ENCODE measurements around the gene KDELR3.
"Not testable (repeated sequence)": the region's sequence is repeated elsewhere in the genome, so short reads cannot be mapped to it uniquely, and the experiment has no call there.

The KDELR3 gene

DNA sequence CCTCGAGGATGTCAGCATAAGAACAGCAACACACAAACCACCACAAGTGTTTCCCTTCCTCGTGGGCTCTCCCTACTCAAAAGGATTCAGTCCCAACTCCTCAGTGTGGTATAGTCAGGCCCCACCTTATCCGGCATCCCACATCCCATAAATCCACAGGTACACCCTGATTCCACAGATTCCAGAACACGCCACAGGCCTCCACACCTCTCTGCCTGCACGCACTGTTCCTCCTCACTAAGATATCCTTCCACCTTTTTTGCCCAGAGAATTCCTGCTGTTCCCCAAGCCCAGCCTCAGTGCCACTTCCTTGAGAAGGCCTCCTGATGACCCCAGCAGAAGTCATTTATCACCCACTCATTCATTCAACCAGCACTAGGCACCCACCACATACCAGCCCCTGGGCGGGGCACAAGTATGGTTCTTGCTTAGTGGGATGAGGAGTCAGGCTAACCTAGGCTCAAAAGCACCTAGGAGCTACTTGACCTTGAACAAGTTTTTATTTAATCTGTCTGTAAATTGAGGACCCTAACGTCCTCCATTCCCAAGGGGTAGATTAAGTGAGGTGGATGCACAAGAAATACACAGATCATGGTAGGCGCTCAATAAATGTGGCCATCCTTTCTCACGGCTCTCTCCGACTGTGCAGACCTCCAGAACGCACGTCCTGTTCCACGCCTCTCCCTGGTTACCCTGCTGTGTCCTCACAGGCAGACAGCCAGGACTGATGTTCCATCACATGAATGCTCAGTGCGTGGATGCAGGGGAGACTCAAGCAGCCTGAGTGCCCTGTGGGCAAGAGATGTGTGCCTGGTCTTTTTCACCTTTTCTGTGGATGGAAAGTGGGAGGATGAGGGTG lies 10.8 kb upstream of the KDELR3 start:
- no peak for DNase-seq

DNA sequence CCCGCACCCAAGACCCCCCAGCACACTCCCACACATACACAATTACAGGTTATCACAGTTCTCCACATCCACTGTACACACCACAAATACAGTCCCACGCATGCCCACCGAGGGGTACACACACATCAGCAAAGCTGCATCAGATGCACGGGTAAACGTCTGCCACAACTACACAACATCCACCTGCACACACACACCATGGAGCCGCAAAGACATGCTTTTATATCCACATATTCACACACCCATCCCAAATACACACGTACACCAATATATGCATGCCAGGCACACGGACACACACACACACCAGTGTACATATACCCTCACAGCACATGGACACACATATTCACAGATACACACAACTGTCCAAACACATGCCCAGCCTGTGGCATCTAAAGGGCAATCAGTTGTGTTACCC lies 7.5 kb upstream of the KDELR3 start:
- DNase-seq, result no peak

DNA sequence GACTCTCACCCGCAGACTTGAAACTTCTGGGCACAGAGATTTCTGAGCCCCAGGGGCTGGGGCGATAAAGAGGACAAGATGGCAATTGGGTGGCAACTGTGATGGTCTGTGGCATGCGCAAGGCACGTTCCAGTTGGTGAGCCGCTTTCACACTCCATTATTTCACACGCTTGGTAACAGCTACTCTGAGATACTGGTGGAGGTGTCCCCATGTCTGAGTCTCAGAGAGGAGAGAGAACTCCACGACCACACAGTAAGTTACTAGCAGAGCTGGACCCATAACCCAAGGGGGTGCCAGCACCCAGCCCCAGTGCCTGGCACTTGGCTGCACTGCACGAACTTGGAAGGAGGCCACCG lies 6.9 kb upstream of the KDELR3 start:
- DNase-seq, result no peak

DNA sequence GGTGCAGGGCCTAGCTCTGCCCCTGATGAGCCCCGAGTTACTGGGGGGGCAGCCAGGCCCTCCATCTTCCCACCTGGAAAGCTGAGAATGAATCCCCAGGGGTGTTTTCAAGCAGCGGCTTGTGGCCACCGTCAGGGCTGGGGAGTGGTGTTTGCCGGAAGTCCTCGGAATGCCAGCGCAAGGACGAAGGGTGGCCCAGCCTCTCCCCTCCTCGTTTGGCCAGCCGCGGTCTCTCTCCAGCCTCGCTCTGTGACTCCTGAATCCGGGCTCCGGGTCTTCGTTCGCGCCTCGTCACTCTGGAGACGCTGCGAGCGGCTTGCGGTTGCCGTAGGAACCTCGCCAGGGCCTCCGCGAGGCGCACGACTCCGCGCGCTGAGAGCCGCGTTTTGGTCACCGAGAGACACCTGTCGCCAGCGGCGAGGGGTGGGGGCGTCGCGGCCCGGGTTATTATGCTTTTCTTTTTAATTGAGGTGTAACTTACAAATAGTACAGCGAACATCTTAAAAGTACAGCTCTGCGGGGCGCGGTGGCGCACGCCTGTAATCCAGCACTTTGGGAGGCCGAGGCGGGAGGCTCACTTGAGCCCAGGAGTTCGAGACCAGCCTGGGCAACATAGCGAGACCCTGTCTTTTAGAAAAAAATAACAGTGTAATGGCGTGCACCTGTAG lies 6.3 kb upstream of the KDELR3 start:
- peak; percentile 78 for DNase-seq

DNA sequence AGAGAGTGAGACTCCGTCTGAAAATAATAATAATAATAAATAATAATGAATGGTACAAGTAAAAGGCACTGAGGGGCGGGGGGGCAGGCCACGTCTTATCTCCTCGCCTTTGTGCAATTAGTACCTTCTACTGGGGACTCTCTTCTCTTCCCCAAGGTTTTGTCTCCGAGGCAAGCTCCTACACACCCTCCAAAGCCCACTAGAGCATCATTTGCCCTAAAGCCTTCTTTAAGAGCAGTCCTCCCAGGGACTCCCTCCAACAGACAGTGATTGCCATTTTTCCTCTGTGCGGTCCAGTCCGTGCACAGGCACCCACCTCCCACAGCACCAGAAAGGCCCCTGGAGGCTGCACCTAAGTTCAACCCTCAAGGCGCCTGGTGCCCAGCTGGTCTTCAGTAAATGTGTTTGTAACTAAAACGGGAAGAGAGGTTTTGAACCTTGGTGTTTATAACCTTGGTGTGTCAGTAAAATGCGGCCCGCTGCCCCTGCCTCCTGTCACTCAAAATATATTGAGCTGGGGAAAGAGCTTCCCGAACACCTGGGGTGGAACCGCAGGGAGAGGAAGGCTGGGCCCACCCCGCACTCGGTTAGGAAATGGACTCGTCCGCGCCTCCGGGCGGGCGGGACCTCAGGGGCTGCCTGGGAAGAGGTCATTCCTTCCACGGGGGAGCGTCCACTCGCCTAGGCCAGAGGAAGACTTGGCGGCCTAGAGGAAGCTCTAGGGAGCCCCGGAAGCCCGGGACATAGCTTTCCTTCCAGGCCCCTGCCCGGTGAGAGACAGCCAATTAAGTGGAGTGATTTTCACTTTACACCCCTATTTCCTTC lies 4.7 kb upstream of the KDELR3 start:
- DNase-seq, result no peak

DNA sequence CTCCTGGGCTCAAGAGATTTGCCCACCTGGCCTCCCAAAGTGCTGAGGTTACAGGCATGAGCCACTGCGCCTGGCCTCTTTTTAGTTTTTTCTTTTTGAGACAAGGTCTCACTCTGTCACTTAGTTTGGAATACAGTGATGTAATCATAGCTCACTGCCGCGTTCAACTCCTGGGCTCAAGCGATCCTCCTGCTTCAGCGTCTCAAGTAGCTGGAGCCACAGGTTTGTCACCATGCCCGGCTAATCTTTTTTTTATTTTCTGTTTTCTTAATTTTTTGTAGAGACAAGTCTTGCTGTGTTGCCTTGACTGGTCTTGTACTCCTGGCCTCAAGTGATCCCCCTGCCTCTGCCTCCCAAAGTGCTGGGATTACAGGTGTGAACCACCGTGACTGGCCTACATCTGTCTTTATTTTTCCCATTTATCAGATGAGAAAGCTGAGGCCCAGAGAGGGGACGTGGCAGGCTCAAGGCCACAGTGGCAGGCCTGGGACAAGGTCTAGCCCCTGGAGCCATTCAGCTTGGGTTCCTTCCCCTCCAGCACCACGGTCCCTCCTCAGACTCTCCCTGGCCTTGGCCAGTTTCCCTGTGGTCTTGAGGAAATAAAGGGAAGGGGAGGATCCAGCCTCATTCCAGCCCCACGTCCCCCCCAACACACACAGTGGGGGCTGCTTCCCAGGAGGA lies 2.8 kb upstream of the KDELR3 start:
- no peak for DNase-seq

GRCh38 chr22:38465673-38466490 lies 2.0 kb upstream of the KDELR3 start:
- DNase-seq, result peak; percentile 68

- no peak for DNase-seq
Measured at GRCh38 chr22:38467438-38467903, 425 bp upstream of the KDELR3 start.

- peak; percentile 45 for DNase-seq
Measured at GRCh38 chr22:38468443-38469305, 778 bp downstream of the KDELR3 start.

DNA sequence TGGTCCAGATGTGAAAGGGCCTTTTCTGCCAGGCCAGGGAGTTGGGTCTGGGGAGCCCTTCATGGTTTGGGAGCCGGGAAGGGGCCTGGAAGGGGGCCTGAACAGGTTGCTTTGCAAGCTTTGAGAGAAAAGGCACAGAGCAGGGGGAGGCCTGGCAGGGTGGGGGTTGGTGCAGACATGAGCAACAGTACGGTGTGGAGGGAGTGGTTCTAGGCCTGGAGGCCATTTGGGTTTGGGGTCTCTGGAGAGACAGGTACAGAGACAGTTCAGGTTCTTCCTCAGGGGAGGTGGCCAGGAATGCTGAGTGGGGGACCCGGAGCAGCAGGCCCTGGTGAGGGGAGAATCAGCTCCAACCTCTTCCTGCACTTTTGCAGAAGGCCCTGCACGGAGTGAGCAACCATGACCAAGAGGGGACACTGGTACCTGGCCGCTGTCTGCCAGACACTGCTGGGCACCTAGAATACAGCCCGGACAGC lies 1.4 kb downstream of the KDELR3 start:
- no peak for DNase-seq

DNA sequence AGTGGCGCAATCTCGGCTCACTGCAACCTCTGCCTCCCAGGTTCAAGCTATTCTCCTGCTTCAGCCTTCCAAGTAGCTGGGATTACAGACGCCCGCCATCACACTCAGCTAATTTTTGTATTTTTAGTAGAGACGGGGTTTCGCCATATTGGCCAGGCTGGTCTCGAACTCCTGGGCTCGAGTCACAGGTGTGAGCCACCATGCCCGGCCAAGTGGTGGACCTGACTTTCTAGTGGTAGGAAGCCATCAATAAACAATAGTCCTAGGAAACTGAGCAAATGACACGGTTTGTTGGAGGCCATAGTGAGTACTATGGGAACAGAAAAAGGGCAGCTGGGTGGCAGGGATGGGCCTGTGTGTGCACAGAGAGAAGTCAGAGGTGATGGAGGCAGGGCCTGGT lies 2.3 kb downstream of the KDELR3 start:
- not testable (repeated sequence) for DNase-seq

GRCh38 chr22:38471237-38471636 lies 3.3 kb downstream of the KDELR3 start:
- no peak for DNase-seq

DNA sequence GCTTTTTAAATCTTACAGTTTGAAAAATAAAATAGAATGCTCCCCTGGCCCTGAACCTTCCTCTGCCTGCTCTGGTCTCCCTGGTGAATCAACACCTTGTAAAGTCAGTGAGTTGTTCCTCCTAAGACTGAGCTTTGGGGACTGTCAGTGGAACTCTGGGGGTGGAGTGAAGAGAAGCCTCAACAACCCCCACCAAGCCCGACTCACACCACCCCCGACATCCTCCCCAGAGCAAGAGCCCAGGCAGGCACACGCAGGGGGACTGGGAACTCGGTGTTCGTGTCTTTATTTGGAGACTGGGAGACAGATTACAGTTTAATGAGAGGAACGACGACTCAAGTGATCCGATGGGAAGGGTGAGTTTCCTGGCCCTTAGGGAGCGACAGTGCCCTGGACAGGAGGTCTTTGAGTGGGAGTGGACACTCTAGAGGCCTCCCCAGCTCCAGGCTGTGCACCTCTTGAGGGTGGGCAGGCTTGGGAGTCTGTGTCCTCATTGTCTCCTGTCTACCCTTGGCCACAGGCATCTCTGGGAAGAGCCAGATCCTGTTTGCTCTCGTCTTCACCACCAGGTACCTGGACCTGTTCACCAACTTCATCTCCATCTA lies 6.2 kb downstream of the KDELR3 start:
- no peak for DNase-seq

GRCh38 chr22:38477585-38477984 lies 9.7 kb downstream of the KDELR3 start:
- DNase-seq, result no peak

DNA sequence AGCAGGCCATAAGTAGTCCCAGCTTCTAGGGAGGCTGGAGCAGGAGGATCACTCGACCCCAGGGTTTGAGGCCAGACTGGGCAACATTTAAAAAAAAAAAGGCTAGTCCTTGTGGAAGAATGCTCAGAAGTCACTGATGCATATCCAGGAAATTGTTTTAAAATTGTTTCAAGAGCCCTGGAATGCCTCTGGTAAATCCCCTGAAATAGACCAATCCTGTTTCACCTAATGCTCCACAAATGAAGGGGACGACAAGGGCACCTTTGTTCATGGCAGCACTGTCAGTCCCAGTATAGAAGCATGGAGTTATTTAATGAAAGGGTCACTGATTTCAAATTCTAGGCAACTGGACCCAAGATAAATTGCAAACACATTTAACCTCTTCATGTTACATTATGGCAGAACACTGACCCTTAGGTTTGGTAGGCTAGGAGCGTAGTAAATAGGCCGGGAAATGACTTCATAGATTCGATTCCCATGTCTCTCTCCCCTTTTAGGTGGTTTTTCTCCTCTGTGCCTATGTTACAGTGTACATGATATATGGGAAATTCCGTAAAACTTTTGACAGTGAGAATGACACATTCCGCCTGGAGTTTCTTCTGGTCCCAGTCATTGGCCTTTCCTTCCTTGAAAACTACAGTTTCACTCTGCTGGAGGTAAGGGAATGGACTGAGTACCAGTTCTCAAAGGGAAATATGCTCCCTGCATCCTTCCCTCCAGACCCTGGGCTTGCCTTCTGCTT lies 11.4 kb downstream of the KDELR3 start:
- no peak for DNase-seq

GRCh38 chr22:38481162-38481870 lies 13.4 kb downstream of the KDELR3 start:
- no peak for DNase-seq

DNA sequence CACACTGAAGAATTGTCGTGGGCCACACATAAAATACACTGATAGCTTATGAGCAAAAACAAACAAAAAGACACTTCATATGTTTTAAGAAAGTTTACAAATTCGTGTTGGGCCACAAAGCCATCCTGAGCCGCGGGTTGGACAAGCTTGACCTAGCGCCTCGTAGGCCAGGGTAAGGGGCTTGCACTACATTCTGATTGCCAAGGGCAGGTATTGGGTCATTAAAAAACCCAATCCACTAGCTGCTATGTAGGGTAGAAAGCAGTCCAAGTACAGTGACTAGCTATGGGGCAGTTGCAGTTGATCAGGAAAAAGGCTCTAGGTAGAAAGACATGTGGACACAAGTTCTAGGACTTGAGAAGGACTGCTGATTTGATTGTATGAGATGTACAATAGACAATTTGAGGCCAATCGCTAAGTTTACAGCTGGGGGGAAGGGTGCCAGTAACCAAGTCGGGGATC lies 14.0 kb downstream of the KDELR3 start:
- DNase-seq, result no peak

DNA sequence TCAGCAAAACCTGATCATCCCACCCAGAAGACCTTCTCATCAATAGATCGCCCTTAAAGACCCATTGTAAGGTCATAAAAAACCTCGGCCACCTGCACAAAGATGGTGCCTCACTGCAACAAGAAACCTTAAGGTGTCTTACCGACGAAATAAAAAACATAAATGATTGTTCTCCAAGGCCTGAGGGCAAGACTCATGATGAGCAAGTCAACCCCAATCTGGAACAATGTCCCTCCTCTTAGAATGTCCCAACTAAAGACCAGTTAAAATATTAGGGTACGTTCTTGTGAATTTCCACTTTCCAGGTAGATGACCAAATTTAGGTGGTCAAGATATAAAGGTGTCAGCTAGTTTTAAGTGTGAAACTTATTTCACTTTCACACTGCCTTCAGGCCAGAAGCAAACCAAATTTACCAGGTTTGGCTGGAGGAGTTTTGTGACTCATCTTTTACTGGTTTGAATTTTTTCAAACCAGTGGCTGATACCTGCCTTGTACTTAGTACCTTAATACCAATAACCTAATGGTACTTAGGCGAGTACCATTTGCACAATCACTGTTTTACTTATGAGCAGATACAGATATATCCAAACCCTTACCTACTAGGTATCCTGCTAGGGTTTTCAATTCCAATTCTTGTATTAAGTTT lies 14.9 kb downstream of the KDELR3 start:
- no peak for DNase-seq

Measured in fibroblast of skin of right quadriceps (primary cell).